Stomach (tissue), 9 donors: ENCODE data around the gene ASIP. TPM values are rescaled to one million over a fixed set of nuclear protein-coding genes. Genes with fewer than 3 reads are reported as not detected.
"Not testable (repeated sequence)": the region's sequence is repeated elsewhere in the genome, so short reads cannot be mapped to it uniquely, and the experiment has no call there.

Source experiments
- DNase-seq, 2 donors: peaks; one replicate each; pipeline versions ENCODE4 v3.0.0 to v3.0.0-alpha.2; 2013 to 2019
- H3K27ac ChIP-seq, 5 donors: fragments of 200-600 bp in 4 of 5; sonication (generic) in 4 of 5; one replicate each; pipeline ENCODE4 v1.5.1; 2013 to 2019; ENCODE audit warnings: mild to moderate bottlenecking in 1 of 5, moderate library complexity in 1 of 5
- H3K27me3 ChIP-seq, 3 donors: fragments of 200-600 bp; sonication (generic); one replicate each; pipeline ENCODE4 v1.5.1; 2017 to 2019; ENCODE audit warnings: mixed run types in 1 of 3
- H3K36me3 ChIP-seq, 4 donors: fragments of 200-600 bp; sonication (generic); 1 replicate in 3 of 4; 2 replicates in 1 of 4; pipeline ENCODE4 v1.5.1; 2016 to 2019
- H3K4me1 ChIP-seq, 4 donors: fragments of 200-600 bp; sonication (generic); one replicate each; pipeline ENCODE4 v1.5.1; 2016 to 2019
- H3K4me3 ChIP-seq, 4 donors: fragments of 200-600 bp; sonication (generic) in 3 of 4; one replicate each; pipeline ENCODE4 v1.5.1; 2016 to 2019; ENCODE audit warnings: mild to moderate bottlenecking in 1 of 4
- H3K9me3 ChIP-seq, 4 donors: fragments of 200-600 bp; sonication (generic); one replicate each; pipeline ENCODE4 v1.5.1; 2016 to 2019
- CTCF ChIP-seq, 7 experiments: fragments of 450-650 bp in 4 of 7; fragments of 200-600 bp in 3 of 7; sonication (generic) in 3 of 7; IDR thresholded peaks; one replicate each; pipeline ENCODE4 v1.5.1; 2016 to 2019; ENCODE audit warnings: antibody characterized with exemption in 7 of 7, control low read depth in 2 of 7, mild to moderate bottlenecking in 1 of 7
- EP300 ChIP-seq: sonication (generic); formaldehyde crosslinking; IDR thresholded peaks from one replicate; pipeline ENCODE4 v1.6.1; 2017; ENCODE audit warnings: antibody characterized with exemption
- POLR2A ChIP-seq, 4 donors: fragments of 450-650 bp; IDR thresholded peaks; one replicate each; pipeline ENCODE4 v1.6.1; 2016; ENCODE audit warnings: antibody characterized with exemption in 4 of 4, control low read depth in 2 of 4, mild to moderate bottlenecking in 1 of 4, moderate library complexity in 1 of 4
- POLR2AphosphoS5 ChIP-seq, 3 donors: sonication (generic); formaldehyde crosslinking; IDR thresholded peaks; one replicate each; pipeline ENCODE4 v1.6.1; 2016; ENCODE audit warnings: antibody characterized with exemption in 3 of 3
- WGBS, 5 donors: extraction: QIAGEN DNeasy Blood & Tissue Kit in 3 of 5; methylation state at CpG; one replicate each; pipeline versions ENCODE4 v1.1.5 to v1.1.7; 2013 to 2018; 5-methylcytosine and 5-hydroxymethylcytosine counted together
- intact Hi-C: fragments of 100-400 bp; cut with DNase I; formaldehyde crosslinking; loops from one replicate; pipeline ENCODE4 v1.15.1; 2023; ENCODE audit warnings: low total_unique reads
- polyA plus RNA-seq, 3 donors: library from polyadenylated mRNA; stranded (reverse); fragments of 200-250 nt; gene quantifications; one replicate each; pipeline ENCODE4 v1.2.3, GENCODE V29; 2013
- total RNA-seq, 5 donors: library from RNA; depleted of rRNA; stranded (reverse); fragments of >200 nt; gene quantifications; one replicate each; pipeline versions ENCODE4 v1.1.0 to v1.2.3, GENCODE V29; 2014 to 2016
- donor health status: healthy with polysubstance abuse.
- donor health status: Bipolar disorder and iron deficiency.
- donor health status: healthy.

Gene ASIP
- total and polyA plus RNA-seq, 8 donors = 0.35 to 1.1 TPM; not detected in 6

GRCh38 chr20:34235875-34236274, 5.3 kb upstream of the ASIP start:
- TF ChIP-seq POLR2AphosphoS5 (IDR thresholded peaks at IDR 0.05) = no peak
- no peak for TF ChIP-seq CTCF (IDR thresholded peaks at IDR 0.05)
- no peak for TF ChIP-seq EP300
- TF ChIP-seq POLR2A (IDR thresholded peaks at IDR 0.05) = no peak
- DNase-seq = no peak
- no peaks in the 10 kb centered on the region for H3K36me3 ChIP-seq
- intact Hi-C loops = no loop called here
- no peaks in the 10 kb centered on the region for H3K4me1 ChIP-seq
- peaks cover 0 to 21% (median 9%) of the 10 kb centered on the region in 4 donors for H3K9me3 ChIP-seq
- no peaks in the 10 kb centered on the region for H3K27me3 ChIP-seq
- WGBS, 5 donors = 92 to 100% (median 94%) methylated on average over 2 of the region's 2 CpGs
- no peak overlapping the region for H3K4me3 ChIP-seq
- H3K27ac ChIP-seq = no peak overlapping the region

GRCh38 chr20:34237942-34238341, 3.3 kb upstream of the ASIP start:
- Histone ChIP-seq H3K27ac (no peak overlapping the region), H3K4me1 (no peaks in the 10 kb centered on the region), H3K9me3 (peaks cover 0 to 21% (median 9%) of the 10 kb centered on the region in 4 donors), H3K4me3 (no peak overlapping the region), H3K36me3 (no peaks in the 10 kb centered on the region), H3K27me3 (no peaks in the 10 kb centered on the region)
- intact Hi-C loops = no loop called here
- no peak for DNase-seq
- TF ChIP-seq EP300 = no peak
- TF ChIP-seq POLR2AphosphoS5 (IDR thresholded peaks at IDR 0.05) = no peak
- no peak for TF ChIP-seq POLR2A (IDR thresholded peaks at IDR 0.05)
- TF ChIP-seq CTCF (IDR thresholded peaks at IDR 0.05) = no peak
- 87 to 100% (median 88%) methylated on average over 2 of the region's 2 CpGs for WGBS, 5 donors

DNA sequence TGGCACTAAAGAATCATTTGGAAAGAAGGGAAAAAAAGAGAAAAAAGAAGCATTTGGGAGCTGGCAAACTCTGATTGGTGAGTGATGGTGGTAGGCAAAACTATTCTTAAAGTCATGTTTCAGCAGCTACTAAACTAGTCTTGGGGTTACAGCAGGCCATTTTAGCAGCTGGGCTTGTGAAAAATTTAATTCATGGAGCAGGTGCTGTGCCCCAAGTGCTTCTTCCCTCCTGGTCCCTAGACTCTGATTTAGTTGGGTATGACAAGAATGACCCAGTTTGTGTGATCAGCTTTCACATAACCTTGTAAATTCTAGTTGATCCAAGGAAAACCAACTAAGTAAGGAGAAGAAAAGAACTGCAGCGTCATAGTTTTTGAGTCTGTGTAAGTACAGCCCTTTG, 1.1 kb upstream of the ASIP start:
- Histone ChIP-seq H3K4me3 (no peak overlapping the region), H3K4me1 (no peaks in the 10 kb centered on the region), H3K36me3 (no peaks in the 10 kb centered on the region), H3K9me3 (peaks cover 0 to 21% (median 9%) of the 10 kb centered on the region in 4 donors), H3K27ac (no peak overlapping the region), H3K27me3 (no peaks in the 10 kb centered on the region)
- 93 to 100% (median 96%) methylated on average over 1 of the region's 1 CpG for WGBS, 5 donors
- no peak for DNase-seq
- TF ChIP-seq CTCF (IDR thresholded peaks at IDR 0.05) (no peak), POLR2AphosphoS5 (IDR thresholded peaks at IDR 0.05) (no peak), EP300 (no peak), POLR2A (IDR thresholded peaks at IDR 0.05) (no peak)
- intact Hi-C loops = no loop called here

DNA sequence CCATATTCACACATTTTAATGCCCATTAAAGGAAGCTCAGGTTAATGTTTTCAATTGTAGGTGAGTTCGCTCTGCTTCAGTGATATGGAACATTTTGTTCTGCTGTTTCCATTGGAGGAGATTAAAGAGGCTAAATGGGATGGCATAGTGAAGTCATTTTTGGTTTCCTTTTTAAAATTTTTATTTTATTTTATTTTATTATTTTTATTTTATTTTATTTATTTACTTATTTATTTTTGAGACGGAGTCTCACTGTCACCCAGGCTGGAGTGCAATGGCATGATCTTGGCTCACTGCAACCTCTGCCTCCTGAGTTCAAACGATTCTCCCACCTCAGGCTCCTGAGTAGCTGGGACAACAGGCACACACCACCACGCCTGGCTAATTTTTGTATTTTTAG, 792 bp downstream of the ASIP start:
- intact Hi-C loops, H3K36me3 ChIP-seq, H3K27ac ChIP-seq, H3K4me3 ChIP-seq, H3K27me3 ChIP-seq, DNase-seq, H3K4me1 ChIP-seq: not testable (repeated sequence)
- WGBS, 5 donors = 82 to 88% (median 87%) methylated on average over 4 of the region's 4 CpGs
- peaks cover 0 to 18% (median 8%) of the 10 kb centered on the region in 4 donors for H3K9me3 ChIP-seq

GRCh38 chr20:34242879-34243278, 1.7 kb downstream of the ASIP start:
- no peaks in the 10 kb centered on the region for H3K4me1 ChIP-seq
- 57 to 92% (median 75%) methylated on average over 1 of the region's 1 CpG for WGBS, 5 donors
- H3K27ac ChIP-seq = no peak overlapping the region
- no peaks in the 10 kb centered on the region for H3K36me3 ChIP-seq
- no peak for DNase-seq
- no peaks in the 10 kb centered on the region for H3K27me3 ChIP-seq
- intact Hi-C loops = no loop called here
- no peak for TF ChIP-seq POLR2A (IDR thresholded peaks at IDR 0.05)
- no peak for TF ChIP-seq POLR2AphosphoS5 (IDR thresholded peaks at IDR 0.05)
- TF ChIP-seq EP300 = no peak
- no peak for TF ChIP-seq CTCF (IDR thresholded peaks at IDR 0.05)
- peaks cover 0 to 9% (median 4%) of the 10 kb centered on the region in 4 donors for H3K9me3 ChIP-seq
- no peak overlapping the region for H3K4me3 ChIP-seq
